ENCODE measurements around the gene STOML3.

STOML3 gene

GRCh38 chr13:38981096-38981495 lies 9.5 kb downstream of the STOML3 start:
- no peak for DNase-seq

GRCh38 chr13:38980750-38981078 lies 9.9 kb downstream of the STOML3 start:
- DNase-seq, result no peak

GRCh38 chr13:38979891-38980749 lies 10.5 kb downstream of the STOML3 start:
- peak in 8 of 51 donors; percentile 1 to 35 (median 4) for DNase-seq

- no peak for DNase-seq
Observed at GRCh38 chr13:38970380-38971051, 20.1 kb downstream of the STOML3 start.

- no peak for DNase-seq
Observed at GRCh38 chr13:38969187-38969586, 21.4 kb downstream of the STOML3 start.

- no peak for DNase-seq
Observed at GRCh38 chr13:38967446-38967845, 23.2 kb downstream of the STOML3 start.

- no peak for DNase-seq
Observed at GRCh38 chr13:38965281-38965680, 25.4 kb downstream of the STOML3 start.

- no peak for DNase-seq
Observed at GRCh38 chr13:38960175-38960574, 30.5 kb downstream of the STOML3 start.

- no peak for DNase-seq
Observed at GRCh38 chr13:38957794-38958592, 32.6 kb downstream of the STOML3 start.

- no peak for DNase-seq
Observed at GRCh38 chr13:38954844-38955243, 35.8 kb downstream of the STOML3 start.

- DNase-seq, result no peak
Observed at GRCh38 chr13:38954291-38954690, 36.3 kb downstream of the STOML3 start.

GRCh38 chr13:38952827-38953226 lies 37.8 kb downstream of the STOML3 start:
- no peak for DNase-seq

GRCh38 chr13:38951525-38952313 lies 38.9 kb downstream of the STOML3 start:
- DNase-seq, result no peak

GRCh38 chr13:38950987-38951386 lies 39.6 kb downstream of the STOML3 start:
- no peak for DNase-seq

GRCh38 chr13:38947054-38947453 lies 43.6 kb downstream of the STOML3 start:
- DNase-seq, result no peak

GRCh38 chr13:38944219-38944618 lies 46.4 kb downstream of the STOML3 start:
- no peak for DNase-seq

GRCh38 chr13:38943231-38943630 lies 47.4 kb downstream of the STOML3 start:
- DNase-seq, result no peak

- no peak for DNase-seq
Observed at GRCh38 chr13:38941353-38941945, 49.2 kb downstream of the STOML3 start.

GRCh38 chr13:38933786-38934185 lies 56.8 kb downstream of the STOML3 start:
- no peak for DNase-seq

- no peak for DNase-seq
Observed at GRCh38 chr13:38922170-38922569, 68.5 kb downstream of the STOML3 start.

- no peak for DNase-seq
Observed at GRCh38 chr13:38921081-38921480, 69.5 kb downstream of the STOML3 start.
